ACC112 (cell line): ENCODE measurements around the gene TMEM50A.
"Not testable (repeated sequence)": the region's sequence is repeated elsewhere in the genome, so short reads cannot be mapped to it uniquely, and the experiment has no call there.

Experiments used
- H2AFZ ChIP-seq: fragments of 200-600 bp; sonication (generic); one replicate; pipeline ENCODE4 v1.6.0; 2017; ENCODE audit warnings: antibody characterized with exemption, low read length; ENCODE audit not compliant: unreplicated experiment
- H3K27ac ChIP-seq: fragments of 200-600 bp; sonication (generic); 2 replicates; pipeline ENCODE4 v1.5.1; 2014; ENCODE audit warnings: low read depth, mild to moderate bottlenecking, antibody characterized with exemption, low read length, moderate library complexity
- H3K27me3 ChIP-seq: fragments of 200-600 bp; sonication (generic); 2 replicates; pipeline ENCODE4 v1.6.1; 2014; ENCODE audit warnings: mild to moderate bottlenecking, antibody characterized with exemption, low read length, moderate library complexity, mixed read lengths; ENCODE audit not compliant: insufficient read depth
- H3K36me3 ChIP-seq: fragments of 200-600 bp; sonication (generic); 2 replicates; pipeline ENCODE4 v1.6.1; 2016; ENCODE audit warnings: mild to moderate bottlenecking, antibody characterized with exemption, low read length, moderate library complexity, mixed read lengths; ENCODE audit not compliant: insufficient read depth
- H3K4me1 ChIP-seq: fragments of 200-600 bp; sonication (generic); one replicate; pipeline ENCODE4 v1.6.1; 2016; ENCODE audit warnings: low read length, mixed read lengths; ENCODE audit not compliant: insufficient read depth, unreplicated experiment, control insufficient read depth
- H3K4me3 ChIP-seq: fragments of 200-600 bp; sonication (generic); 2 replicates; pipeline ENCODE4 v1.5.1; 2014; ENCODE audit warnings: mild to moderate bottlenecking, low read depth, low read length
- H3K79me2 ChIP-seq: fragments of 200-600 bp; sonication (generic); one replicate; pipeline ENCODE4 v1.6.0; 2016; ENCODE audit warnings: low read length; ENCODE audit not compliant: control insufficient read depth, unreplicated experiment, insufficient read depth

TMEM50A gene

GRCh38 chr1:25309085-25309484 is 29.0 kb upstream of the TMEM50A start:
- not testable (repeated sequence) for H3K4me3 ChIP-seq, H2AFZ ChIP-seq, H3K79me2 ChIP-seq, H3K27me3 ChIP-seq, H3K4me1 ChIP-seq, H3K36me3 ChIP-seq
- H3K27ac ChIP-seq: peak overlapping the region; percentile 79

- H3K27ac ChIP-seq: peak overlapping the region; percentile 79
- not testable (repeated sequence) for H3K79me2 ChIP-seq, H3K36me3 ChIP-seq, H3K27me3 ChIP-seq, H2AFZ ChIP-seq, H3K4me1 ChIP-seq, H3K4me3 ChIP-seq
These were observed 28.6 kb upstream of the TMEM50A start for GRCh38 chr1:25309486-25309885.

- not testable (repeated sequence) for H3K27ac ChIP-seq, H2AFZ ChIP-seq, H3K27me3 ChIP-seq, H3K79me2 ChIP-seq, H3K36me3 ChIP-seq, H3K4me3 ChIP-seq, H3K4me1 ChIP-seq
These were observed 25.2 kb upstream of the TMEM50A start for GRCh38 chr1:25312806-25313470.

- not testable (repeated sequence) for H2AFZ ChIP-seq, H3K36me3 ChIP-seq, H3K4me3 ChIP-seq, H3K79me2 ChIP-seq, H3K4me1 ChIP-seq, H3K27me3 ChIP-seq
- peak overlapping the region; percentile 97 for H3K27ac ChIP-seq
These were observed 17.7 kb upstream of the TMEM50A start for GRCh38 chr1:25320314-25320938.

GRCh38 chr1:25322127-25322526 is 16.0 kb upstream of the TMEM50A start:
- not testable (repeated sequence) for H2AFZ ChIP-seq, H3K36me3 ChIP-seq, H3K4me3 ChIP-seq, H3K27ac ChIP-seq, H3K79me2 ChIP-seq, H3K4me1 ChIP-seq, H3K27me3 ChIP-seq

GRCh38 chr1:25324407-25324806 is 13.7 kb upstream of the TMEM50A start:
- H2AFZ ChIP-seq, H3K79me2 ChIP-seq, H3K27me3 ChIP-seq, H3K4me1 ChIP-seq, H3K4me3 ChIP-seq, H3K27ac ChIP-seq, H3K36me3 ChIP-seq: not testable (repeated sequence)

- not testable (repeated sequence) for H3K4me1 ChIP-seq, H2AFZ ChIP-seq, H3K4me3 ChIP-seq, H3K36me3 ChIP-seq, H3K79me2 ChIP-seq, H3K27ac ChIP-seq, H3K27me3 ChIP-seq
These were observed 10.0 kb upstream of the TMEM50A start for GRCh38 chr1:25327864-25328790.

- H3K36me3 ChIP-seq, H3K4me3 ChIP-seq, H3K27ac ChIP-seq, H3K27me3 ChIP-seq, H3K4me1 ChIP-seq, H3K79me2 ChIP-seq, H2AFZ ChIP-seq: not testable (repeated sequence)
These were observed 9.3 kb upstream of the TMEM50A start for GRCh38 chr1:25328791-25329185.

- not testable (repeated sequence) for H3K36me3 ChIP-seq, H3K4me3 ChIP-seq, H3K4me1 ChIP-seq, H3K27me3 ChIP-seq, H2AFZ ChIP-seq, H3K79me2 ChIP-seq
- peak overlapping the region; percentile 93 for H3K27ac ChIP-seq
These were observed 8.8 kb upstream of the TMEM50A start for GRCh38 chr1:25329336-25329735.

GRCh38 chr1:25329950-25330349 is 8.2 kb upstream of the TMEM50A start:
- H3K36me3 ChIP-seq, H3K4me1 ChIP-seq, H3K79me2 ChIP-seq, H3K27me3 ChIP-seq, H3K4me3 ChIP-seq, H2AFZ ChIP-seq: not testable (repeated sequence)
- peak overlapping the region; percentile 93 for H3K27ac ChIP-seq

- H3K79me2 ChIP-seq: peaks cover 40% of the 10 kb centered on the region
- peak overlapping the region; percentile 94 for H3K4me3 ChIP-seq
- H3K27ac ChIP-seq: peak overlapping the region; percentile 36; the same call in 1 of the 2 replicates
- H3K36me3 ChIP-seq, H2AFZ ChIP-seq, H3K27me3 ChIP-seq: not testable (repeated sequence)
- peaks cover 16% of the 10 kb centered on the region for H3K4me1 ChIP-seq
These were observed 1.2 kb upstream of the TMEM50A start for GRCh38 chr1:25336922-25337354.
